Heart left ventricle (tissue), 16 donors: ENCODE measurements around the gene KRT6A. TPM values are rescaled to one million over a fixed set of nuclear protein-coding genes. Genes with fewer than 3 reads are reported as not detected.

Experiments used
- ATAC-seq, 4 donors: fragments of 200-7000 bp; cut with Tn5 transposase; one replicate each; pipeline ENCODE4 v1.9.1; 2020 to 2022; ENCODE audit warnings: moderate library complexity in 4 of 4, mild to moderate bottlenecking in 3 of 4, moderate number of reproducible peaks in 1 of 4
- DNase-seq, 5 donors: peaks; one replicate each; pipeline ENCODE4 v3.0.0-alpha.2; 2020
- H3K27ac ChIP-seq, 12 donors: fragments of 200-600 bp; sonication (generic) in 4 of 12; one replicate each; pipeline versions ENCODE4 v1.5.0 to v1.8.0; 2016 to 2022; ENCODE audit warnings: mild to moderate bottlenecking in 2 of 12
- H3K27me3 ChIP-seq, 9 donors: fragments of 200-600 bp; sonication (generic) in 2 of 9; one replicate each; pipeline versions ENCODE4 v1.5.1 to v1.8.0; 2016 to 2022; ENCODE audit warnings: mild to moderate bottlenecking in 3 of 9
- H3K36me3 ChIP-seq, 9 donors: fragments of 200-600 bp; sonication (generic) in 2 of 9; one replicate each; pipeline versions ENCODE4 v1.5.0 to v1.8.0; 2018 to 2022; ENCODE audit warnings: mild to moderate bottlenecking in 2 of 9
- H3K4me1 ChIP-seq, 12 donors: fragments of 200-600 bp; sonication (generic) in 4 of 12; one replicate each; pipeline versions ENCODE4 v1.5.0 to v1.8.0; 2016 to 2022; ENCODE audit warnings: mild to moderate bottlenecking in 3 of 12
- H3K4me3 ChIP-seq, 12 donors: fragments of 200-600 bp; sonication (generic) in 4 of 12; one replicate each; pipeline versions ENCODE4 v1.5.0 to v1.8.0; 2017 to 2022; ENCODE audit warnings: mild to moderate bottlenecking in 9 of 12, moderate library complexity in 4 of 12
- H3K9me3 ChIP-seq, 12 donors: fragments of 200-600 bp; sonication (generic) in 4 of 12; one replicate each; pipeline versions ENCODE4 v1.5.0 to v1.8.0; 2016 to 2022; ENCODE audit warnings: mild to moderate bottlenecking in 1 of 12
- CTCF ChIP-seq, 12 donors: fragments of 200-600 bp; sonication (generic) in 4 of 12; IDR thresholded peaks; one replicate each; pipeline versions ENCODE4 v1.5.0 to v1.8.0; 2018 to 2022; ENCODE audit warnings: antibody characterized with exemption in 12 of 12, mild to moderate bottlenecking in 5 of 12
- POLR2A ChIP-seq, 2 donors: fragments of 450-650 bp; IDR thresholded peaks; one replicate each; pipeline ENCODE4 v1.6.1; 2017; ENCODE audit warnings: antibody characterized with exemption in 2 of 2, mild to moderate bottlenecking in 2 of 2, moderate library complexity in 2 of 2
- WGBS, 4 donors: extraction: QIAGEN DNeasy Blood & Tissue Kit in 2 of 4; methylation state at CpG; one replicate each; pipeline versions ENCODE4 v1.1.5 to v1.1.7; 2013 to 2018; 5-methylcytosine and 5-hydroxymethylcytosine counted together
- intact Hi-C, 10 donors: fragments of 100-400 bp; cut with DNase I; formaldehyde crosslinking; loops; one replicate each; pipeline versions ENCODE4 v1.11.1 to v1.14.2; 2022
- polyA plus RNA-seq, 2 donors: library from polyadenylated mRNA; stranded (reverse); fragments of 200-250 nt; gene quantifications; one replicate each; pipeline ENCODE4 v1.2.3, GENCODE V29; 2013
- total RNA-seq, 9 donors: library from RNA; depleted of rRNA in 2 of 9; stranded (reverse); fragments of >200 nt in 2 of 9; fragmentation: NEBNext Ultra II Directional in 3 of 9; extraction: Animal tissue kit (Norgen Biotek cat#: 25700) in 3 of 9; gene quantifications; one replicate each; pipeline versions ENCODE4 v1.1.0 to v1.2.4, GENCODE V29; 2016 to 2023
- donor health status: ischemic (EF 13 %, LVEDD 7.1; RV severe dilation, severe dysfunction).
- donor health status: healthy with polysubstance abuse.
- donor health status: DM: no; HTN: yes; CAD: no.
- donor health status: DM: no; HTN: no; CAD: no.
- donor health status: ischemic (EF 25% LVEDD 6.9; RV normal size, moderate dysfunction).
- donor health status: ischemic (EF 25% LVEDD 5.7; RV mildly dilated, moderate dysfunction).
- donor health status: healthy.
- donor health status: DM: yes; HTN: yes; CAD: no.
- donor health status: ischemic (EF 35%, LVEDD 5.7; RV mildly dilated, moderate dysfunction).
- donor health status: nonischemic (EF 11% LVEDD 7.7; RV severe dilation, severe dysfunction).
- donor health status: DM: yes; HTN: yes; CAD: no.
- donor health status: PGD.
- donor health status: ischemic (EF 29% LVEDD 5.4; RV normal size, mild dysfunction).
- donor health status: nonischemic (EF 23%, LVEDD 6.1; RV moderate dilation, normal function).

The KRT6A gene
- total and polyA plus RNA-seq, 11 donors: 0.03 to 0.11 TPM; not detected in 9

GRCh38 chr12:52514471-52515318 lies 21.6 kb upstream of the KRT6A start:
- no peaks in the 10 kb centered on the region for H3K4me1 ChIP-seq
- ATAC-seq (no peak), DNase-seq (no peak)
- intact Hi-C loops: loop anchor here in 1 of 10 donors (10.0 kb wide), 1 partner anchor 360 kb away; no protein-coding TSS in a partner anchor
- TF ChIP-seq CTCF (IDR thresholded peaks at IDR 0.05) (no peak), POLR2A (IDR thresholded peaks at IDR 0.05) (no peak)
- H3K4me3 ChIP-seq: no peak overlapping the region
- H3K36me3 ChIP-seq: no peaks in the 10 kb centered on the region
- H3K9me3 ChIP-seq: peaks cover 0 to 13% (median 2%) of the 10 kb centered on the region in 12 donors
- H3K27me3 ChIP-seq: peaks cover 0 to 5% (median 0%) of the 10 kb centered on the region in 9 donors
- H3K27ac ChIP-seq: no peak overlapping the region
- 86 to 91% (median 88%) methylated on average over 8 to 14 of the region's 14 CpGs for WGBS, 4 donors

- Histone ChIP-seq H3K27me3 (peaks cover 0 to 5% (median 0%) of the 10 kb centered on the region in 9 donors), H3K27ac (no peak overlapping the region), H3K4me3 (no peak overlapping the region), H3K4me1 (no peaks in the 10 kb centered on the region), H3K9me3 (peaks cover 0 to 13% (median 2%) of the 10 kb centered on the region in 12 donors), H3K36me3 (no peaks in the 10 kb centered on the region)
- WGBS, 4 donors: 84 to 96% (median 90%) methylated on average over 6 of the region's 6 CpGs
- ATAC-seq (no peak), DNase-seq (no peak)
- intact Hi-C loops: loop anchor here in 1 of 10 donors (10.0 kb wide), 1 partner anchor 359 kb away; no protein-coding TSS in a partner anchor
- TF ChIP-seq POLR2A (IDR thresholded peaks at IDR 0.05): no peak
- no peak for TF ChIP-seq CTCF (IDR thresholded peaks at IDR 0.05)
Observed at GRCh38 chr12:52513736-52514135, 20.7 kb upstream of the KRT6A start.

- peaks cover 0 to 3% (median 0%) of the 10 kb centered on the region in 12 donors for H3K4me1 ChIP-seq
- ATAC-seq (no peak), DNase-seq (no peak)
- 83 to 88% (median 85%) methylated on average over 5 of the region's 5 CpGs for WGBS, 4 donors
- H3K36me3 ChIP-seq: no peaks in the 10 kb centered on the region
- H3K27me3 ChIP-seq: peaks cover 0 to 29% (median 0%) of the 10 kb centered on the region in 9 donors
- TF ChIP-seq CTCF (IDR thresholded peaks at IDR 0.05): no peak
- H3K4me3 ChIP-seq: no peak overlapping the region
- intact Hi-C loops: loop anchor here in 8 of 10 donors (5.0 to 10.0 kb wide), 6 partner anchors 116 to 353 kb away; partner anchors contain the start of gene KRT84 (in 1 of the 8)
- H3K9me3 ChIP-seq: peaks cover 0 to 13% (median 2%) of the 10 kb centered on the region in 12 donors
- no peak overlapping the region for H3K27ac ChIP-seq
Observed at GRCh38 chr12:52508211-52508610, 15.2 kb upstream of the KRT6A start.
